Subcutaneous preadipocyte (primary cell): ENCODE data around the gene SLC44A3. TPM values are rescaled to one million over a fixed set of nuclear protein-coding genes. Genes with fewer than 3 reads are reported as not detected.

Source experiments
- total RNA-seq: library from RNA; depleted of rRNA; stranded (reverse); fragments of >200 nt; gene quantifications from 2 replicates; pipeline ENCODE4 v1.2.3, GENCODE V29; 2012

SLC44A3 gene
- total RNA-seq = 0.37 and 0.39 TPM in 2 replicates

DNA sequence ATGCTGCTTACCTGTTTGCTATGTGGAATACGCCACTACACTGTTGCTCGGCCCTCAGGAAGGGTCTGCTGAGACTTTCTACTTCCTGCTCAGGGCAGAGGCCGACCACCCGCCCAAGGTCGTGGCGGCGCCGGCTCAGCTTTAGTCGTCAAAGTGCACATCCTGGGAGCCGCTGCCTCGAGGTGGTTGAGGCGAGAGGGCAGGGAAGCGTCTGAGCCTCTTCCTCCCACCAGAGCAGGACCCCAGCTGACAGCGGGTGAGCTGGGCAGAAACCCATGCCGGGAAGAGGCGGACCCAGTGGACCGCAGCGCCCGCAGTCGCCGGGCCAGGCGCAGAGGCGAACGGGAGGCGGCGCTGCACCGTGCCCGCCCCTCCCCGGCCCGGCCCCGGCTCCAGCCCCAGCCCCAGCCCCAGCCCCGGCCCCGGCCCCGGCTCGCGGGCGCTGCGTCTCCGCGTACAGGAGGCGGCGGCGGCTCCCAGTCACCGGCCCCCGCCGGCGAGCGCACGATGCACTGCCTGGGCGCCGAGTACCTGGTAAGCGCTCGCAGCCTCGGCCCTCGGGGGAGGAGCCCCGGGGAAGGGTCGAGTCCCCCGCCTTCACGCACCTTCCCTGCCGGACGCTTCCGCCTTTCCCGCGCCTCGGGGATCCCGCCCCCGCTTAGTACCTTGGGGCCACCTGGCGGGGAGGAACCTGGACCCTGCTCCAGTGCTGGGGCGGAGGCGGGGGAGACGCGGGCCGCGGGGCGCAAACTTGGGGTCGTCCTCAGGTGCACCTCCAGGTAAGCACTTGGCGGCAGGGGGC is at the start of gene SLC44A3:
Gene SLC44A3 (plus strand): TSS at position 413 of the 802 bp plus-strand sequence. CDS start 95 bp downstream, at position 508.

DNA sequence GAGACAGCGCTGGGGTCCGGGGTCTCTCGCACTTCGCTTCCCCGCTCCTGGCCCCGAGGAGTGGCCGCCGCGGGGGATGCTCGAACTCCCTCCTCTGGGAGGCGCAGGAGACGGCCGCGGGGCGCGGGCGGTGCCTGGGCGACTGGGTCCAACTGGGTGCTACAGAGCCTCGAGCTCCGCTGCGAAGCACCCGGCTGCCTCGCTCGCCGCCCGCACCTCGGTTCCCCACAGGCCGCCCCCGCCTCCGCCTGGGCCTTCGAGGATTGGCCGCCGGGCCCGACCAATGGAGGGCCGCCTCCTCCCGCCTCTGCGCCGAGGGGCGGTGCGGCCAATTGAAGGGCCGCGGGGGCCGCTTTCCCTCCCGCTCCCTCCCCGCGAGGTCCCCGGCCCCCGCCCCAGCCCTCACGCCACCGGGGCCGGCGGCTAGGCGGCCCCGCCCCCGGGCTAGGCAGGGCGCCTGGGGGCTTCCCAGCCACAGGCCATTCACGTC is 106.8 kb downstream of the SLC44A3 start, which contains the start of gene CNN3:
Gene CNN3 (minus strand): TSS at position 196 of the 490 bp plus-strand sequence. CDS start 216 bp downstream, outside the sequence.

Other genes starting within 250 kb of the SLC44A3 start
- 80.8 and 112 TPM in 2 replicates for gene CNN3, start 106.8 kb downstream of the SLC44A3 start, total RNA-seq